SU-DHL-6 (cell line): Measurements from ENCODE around the gene GNE.
"Not testable (repeated sequence)": the region's sequence is repeated elsewhere in the genome, so short reads cannot be mapped to it uniquely, and the experiment has no call there.

ENCODE experiments used
- H2AFZ ChIP-seq: fragments of 200-600 bp; sonication (generic); 2 replicates; pipeline ENCODE4 v1.6.1; 2014; ENCODE audit warnings: low read depth, mild to moderate bottlenecking, moderate library complexity, mixed read lengths, antibody characterized with exemption, low read length; ENCODE audit not compliant: severe bottlenecking
- H3F3A ChIP-seq: fragments of 200-600 bp; shearing (Covaris generic); 2 replicates; pipeline ENCODE4 v1.6.0; 2016; ENCODE audit warnings: antibody characterized with exemption, mild to moderate bottlenecking; ENCODE audit not compliant: insufficient read depth
- H3K27ac ChIP-seq: fragments of 200-600 bp; sonication (generic); 2 replicates; pipeline ENCODE4 v1.5.1; 2016; ENCODE audit warnings: low read depth, mild to moderate bottlenecking, low read length, moderate library complexity, mixed read lengths
- H3K27me3 ChIP-seq: fragments of 200-600 bp; sonication (generic), shearing (Covaris generic); 2 replicates; pipeline ENCODE4 v1.6.0; 2014; ENCODE audit warnings: mild to moderate bottlenecking, low read length
- H3K36me3 ChIP-seq: fragments of 200-600 bp; sonication (generic); 2 replicates; pipeline ENCODE4 v1.6.1; 2014; ENCODE audit warnings: mild to moderate bottlenecking, low read length, mixed read lengths
- H3K4me2 ChIP-seq: fragments of 300-600, 200-600 bp; shearing (Covaris generic), sonication (generic); 2 replicates; pipeline ENCODE4 v1.6.0; 2014; ENCODE audit warnings: low read length, low read depth, mild to moderate bottlenecking; ENCODE audit not compliant: poor library complexity, severe bottlenecking
- H3K4me3 ChIP-seq: fragments of 200-600 bp; sonication (generic); 2 replicates; pipeline ENCODE4 v1.5.1; 2014; ENCODE audit warnings: antibody characterized with exemption, low read length, mild to moderate bottlenecking, mixed read lengths; ENCODE audit not compliant: insufficient read depth, poor library complexity, severe bottlenecking
- H3K79me2 ChIP-seq: fragments of 200-600 bp; sonication (generic); 2 replicates; pipeline ENCODE4 v1.6.1; 2014; ENCODE audit warnings: mild to moderate bottlenecking, low read length, moderate library complexity; ENCODE audit not compliant: insufficient read depth
- H3K9ac ChIP-seq: fragments of 200-600 bp; sonication (generic); 2 replicates; pipeline ENCODE4 v1.7.0; 2014; ENCODE audit warnings: mild to moderate bottlenecking, low read length
- H3K9me2 ChIP-seq: fragments of 200-600 bp; sonication (generic); replicated peaks from 2 replicates; pipeline ENCODE4 v1.6.1; 2014; ENCODE audit warnings: low read length; ENCODE audit not compliant: insufficient read depth
- H3K9me3 ChIP-seq: fragments of 200-600 bp; sonication (generic); 2 replicates; pipeline ENCODE4 v1.6.1; 2014; ENCODE audit warnings: low read length, mixed read lengths; ENCODE audit not compliant: insufficient read depth
- H4K20me1 ChIP-seq: fragments of 200-600 bp; sonication (generic); 2 replicates; pipeline ENCODE4 v1.6.1; 2014; ENCODE audit warnings: low read depth, mild to moderate bottlenecking, antibody characterized with exemption, low read length, moderate library complexity, mixed read lengths
- EZH2phosphoT487 ChIP-seq: fragments of 200-600 bp; sonication (generic), shearing (Covaris generic); conservative IDR thresholded peaks from 2 replicates; pipeline ENCODE4 v1.6.1; 2018; ENCODE audit warnings: mild to moderate bottlenecking, antibody characterized with exemption, low read length, moderate library complexity, mixed read lengths
- TF ChIP-seq, protein P1 (sequence below): fragments of 200-600 bp; sonication (generic); IDR thresholded peaks from one replicate; pipeline ENCODE4 v1.5.1; 2017; ENCODE audit warnings: antibody characterized with exemption, mild to moderate bottlenecking, low read length, moderate library complexity; ENCODE audit not compliant: insufficient read depth, poor library complexity, severe bottlenecking

The GNE gene

GRCh38 chr9:36278243-36278642 is 20.0 kb upstream of the GNE start:
- H3K9me2 ChIP-seq: no peaks in the 10 kb centered on the region
- no peaks in the 10 kb centered on the region for H3K9me3 ChIP-seq
- H3K4me3 ChIP-seq: no peak overlapping the region
- no peaks in the 10 kb centered on the region for H3F3A ChIP-seq
- H3K9ac ChIP-seq: no peak overlapping the region
- no peaks in the 10 kb centered on the region for H3K36me3 ChIP-seq
- H3K27me3 ChIP-seq: no peaks in the 10 kb centered on the region
- TF ChIP-seq EZH2phosphoT487: no peak
- TF ChIP-seq, protein P1, sequence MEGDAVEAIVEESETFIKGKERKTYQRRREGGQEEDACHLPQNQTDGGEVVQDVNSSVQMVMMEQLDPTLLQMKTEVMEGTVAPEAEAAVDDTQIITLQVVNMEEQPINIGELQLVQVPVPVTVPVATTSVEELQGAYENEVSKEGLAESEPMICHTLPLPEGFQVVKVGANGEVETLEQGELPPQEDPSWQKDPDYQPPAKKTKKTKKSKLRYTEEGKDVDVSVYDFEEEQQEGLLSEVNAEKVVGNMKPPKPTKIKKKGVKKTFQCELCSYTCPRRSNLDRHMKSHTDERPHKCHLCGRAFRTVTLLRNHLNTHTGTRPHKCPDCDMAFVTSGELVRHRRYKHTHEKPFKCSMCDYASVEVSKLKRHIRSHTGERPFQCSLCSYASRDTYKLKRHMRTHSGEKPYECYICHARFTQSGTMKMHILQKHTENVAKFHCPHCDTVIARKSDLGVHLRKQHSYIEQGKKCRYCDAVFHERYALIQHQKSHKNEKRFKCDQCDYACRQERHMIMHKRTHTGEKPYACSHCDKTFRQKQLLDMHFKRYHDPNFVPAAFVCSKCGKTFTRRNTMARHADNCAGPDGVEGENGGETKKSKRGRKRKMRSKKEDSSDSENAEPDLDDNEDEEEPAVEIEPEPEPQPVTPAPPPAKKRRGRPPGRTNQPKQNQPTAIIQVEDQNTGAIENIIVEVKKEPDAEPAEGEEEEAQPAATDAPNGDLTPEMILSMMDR: no peak
- no peak overlapping the region for H3K4me2 ChIP-seq
- H3K79me2 ChIP-seq: no peaks in the 10 kb centered on the region
- H3K27ac ChIP-seq: no peak overlapping the region
- no peaks in the 10 kb centered on the region for H4K20me1 ChIP-seq
- no peak overlapping the region for H2AFZ ChIP-seq

GRCh38 chr9:36276781-36277181 is 18.5 kb upstream of the GNE start:
- H2AFZ ChIP-seq: no peak overlapping the region
- no peak for TF ChIP-seq EZH2phosphoT487
- TF ChIP-seq, protein P1: no peak
- H3K4me3 ChIP-seq: no peak overlapping the region
- no peaks in the 10 kb centered on the region for H3K9me3 ChIP-seq
- no peaks in the 10 kb centered on the region for H3F3A ChIP-seq
- no peak overlapping the region for H3K4me2 ChIP-seq
- H3K79me2 ChIP-seq: no peaks in the 10 kb centered on the region
- no peak overlapping the region for H3K27ac ChIP-seq
- H4K20me1 ChIP-seq: no peaks in the 10 kb centered on the region
- no peaks in the 10 kb centered on the region for H3K36me3 ChIP-seq
- no peaks in the 10 kb centered on the region for H3K27me3 ChIP-seq
- no peaks in the 10 kb centered on the region for H3K9me2 ChIP-seq
- no peak overlapping the region for H3K9ac ChIP-seq

DNA sequence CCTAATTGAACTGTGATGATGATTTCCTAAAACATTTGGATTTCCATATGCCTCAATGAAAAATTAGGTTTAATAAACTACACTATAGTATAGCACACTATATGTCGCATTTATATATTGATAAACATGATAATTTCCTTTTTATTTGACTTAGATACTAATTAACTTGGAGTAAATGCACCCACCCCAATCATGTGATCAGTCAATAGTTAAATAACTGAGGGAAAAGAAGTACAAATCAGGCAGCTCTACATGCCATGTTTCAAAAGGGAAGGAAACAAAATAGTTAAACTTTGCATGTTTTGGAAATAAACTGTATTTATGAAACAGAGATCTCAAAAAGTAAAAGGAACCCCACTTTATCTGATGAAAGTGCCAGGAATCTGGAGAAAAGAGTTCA is 18.0 kb upstream of the GNE start:
- Histone ChIP-seq H3K27ac (no peak overlapping the region), H3K27me3 (no peaks in the 10 kb centered on the region), H2AFZ (no peak overlapping the region), H3K9me3 (no peaks in the 10 kb centered on the region), H3F3A (no peaks in the 10 kb centered on the region), H3K9me2 (no peaks in the 10 kb centered on the region), H4K20me1 (no peaks in the 10 kb centered on the region), H3K9ac (no peak overlapping the region), H3K4me3 (no peak overlapping the region), H3K79me2 (no peaks in the 10 kb centered on the region), H3K36me3 (no peaks in the 10 kb centered on the region), H3K4me2 (no peak overlapping the region)
- TF ChIP-seq EZH2phosphoT487: no peak
- TF ChIP-seq, protein P1: no peak

DNA sequence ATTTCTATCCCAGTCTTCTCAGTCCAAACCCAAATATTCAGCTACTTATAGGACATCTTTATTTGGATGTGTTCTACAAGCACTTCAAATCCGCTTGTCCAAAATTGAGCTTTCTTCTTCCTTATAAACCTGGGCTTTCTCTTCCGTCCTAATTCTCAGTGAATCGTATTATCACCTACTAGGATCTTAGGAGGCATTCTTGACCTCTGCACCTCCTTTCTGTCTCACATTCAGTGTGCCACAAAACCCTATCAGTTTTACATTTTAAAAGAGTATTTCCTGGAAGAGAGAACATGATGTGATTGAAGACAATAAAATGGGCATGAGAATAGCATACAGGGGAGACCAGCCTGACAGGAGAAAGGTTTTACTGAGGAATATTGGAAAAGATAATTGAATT is 16.8 kb upstream of the GNE start:
- H3K4me2 ChIP-seq: no peak overlapping the region
- H3K36me3 ChIP-seq: no peaks in the 10 kb centered on the region
- no peak overlapping the region for H3K27ac ChIP-seq
- no peaks in the 10 kb centered on the region for H3F3A ChIP-seq
- TF ChIP-seq EZH2phosphoT487: no peak
- TF ChIP-seq, protein P1: no peak
- H2AFZ ChIP-seq: no peak overlapping the region
- H3K27me3 ChIP-seq: no peaks in the 10 kb centered on the region
- no peaks in the 10 kb centered on the region for H3K9me2 ChIP-seq
- H4K20me1 ChIP-seq: no peaks in the 10 kb centered on the region
- no peak overlapping the region for H3K4me3 ChIP-seq
- no peaks in the 10 kb centered on the region for H3K9me3 ChIP-seq
- H3K79me2 ChIP-seq: no peaks in the 10 kb centered on the region
- no peak overlapping the region for H3K9ac ChIP-seq

GRCh38 chr9:36273354-36273753 is 15.1 kb upstream of the GNE start:
- not testable (repeated sequence) for H3K9me3 ChIP-seq, H3K79me2 ChIP-seq, H4K20me1 ChIP-seq, H3K4me3 ChIP-seq, H3K27me3 ChIP-seq, H3F3A ChIP-seq, H3K4me2 ChIP-seq, H3K9ac ChIP-seq, H3K27ac ChIP-seq, H2AFZ ChIP-seq, H3K36me3 ChIP-seq, H3K9me2 ChIP-seq
